Fibroblast of skin of back (primary cell): Measurements from ENCODE around the gene PPT1.

ENCODE experiments used
- DNase-seq: peaks from one replicate; pipeline ENCODE4 v3.0.0-alpha.2; 2013

The PPT1 gene

GRCh38 chr1:40027647-40028046 is 69.4 kb downstream of the PPT1 start:
- no peak for DNase-seq

DNA sequence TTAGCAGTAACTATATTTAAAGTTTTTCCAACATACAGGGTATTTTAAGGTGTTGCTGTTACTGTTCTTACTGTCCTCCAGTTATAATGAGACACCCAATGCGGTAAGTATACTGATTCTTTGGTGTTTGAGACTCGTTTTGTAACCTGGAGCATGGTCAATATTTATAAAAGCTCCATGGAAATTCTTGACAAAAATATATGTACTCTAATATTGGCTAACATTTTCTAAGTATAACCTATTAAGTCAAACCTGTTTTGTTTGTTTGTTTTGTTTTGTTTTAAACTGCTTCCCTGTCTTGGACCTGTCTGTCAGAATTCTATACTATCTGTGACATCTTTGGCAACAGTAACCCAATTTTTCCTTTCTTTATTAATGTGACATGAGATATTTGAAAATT is 72.4 kb downstream of the PPT1 start:
- DNase-seq: no peak

GRCh38 chr1:40023379-40023944 is 73.6 kb downstream of the PPT1 start:
- no peak for DNase-seq
